Nephron (organoid): ENCODE measurements around the gene VWC2L.

ENCODE experiments used
- H3K27ac Mint-ChIP-seq, 3 experiments: 2 replicates each; pipeline ENCODE4 v1.8.0; 2020; ENCODE audit warnings: mixed read lengths in 3 of 3, mild to moderate bottlenecking in 2 of 3, moderate library complexity in 1 of 3
- H3K27me3 Mint-ChIP-seq: 2 replicates; pipeline ENCODE4 v1.8.0; 2021; ENCODE audit warnings: low read depth, mild to moderate bottlenecking, moderate library complexity, mixed read lengths
- H3K36me3 Mint-ChIP-seq: 2 replicates; pipeline ENCODE4 v1.8.0; 2020; ENCODE audit warnings: low read depth, mixed read lengths
- H3K4me1 Mint-ChIP-seq: 2 replicates; pipeline ENCODE4 v1.8.0; 2020; ENCODE audit warnings: mixed read lengths
- H3K4me3 Mint-ChIP-seq, 3 experiments: 2 replicates each; pipeline ENCODE4 v1.8.0; 2020; ENCODE audit warnings: mild to moderate bottlenecking in 3 of 3, mixed read lengths in 3 of 3, moderate library complexity in 2 of 3
- H3K9me3 Mint-ChIP-seq: 2 replicates; pipeline ENCODE4 v1.8.0; 2020; ENCODE audit warnings: mixed read lengths
- TF ChIP-seq, protein P1 (sequence below), 3 experiments: fragments of 200-600 bp; sonication (generic); IDR thresholded peaks; one replicate each; pipeline ENCODE4 v1.5.0; 2021; ENCODE audit warnings: antibody characterized with exemption in 3 of 3; ENCODE audit not compliant: unreplicated experiment in 3 of 3

The VWC2L gene

DNA sequence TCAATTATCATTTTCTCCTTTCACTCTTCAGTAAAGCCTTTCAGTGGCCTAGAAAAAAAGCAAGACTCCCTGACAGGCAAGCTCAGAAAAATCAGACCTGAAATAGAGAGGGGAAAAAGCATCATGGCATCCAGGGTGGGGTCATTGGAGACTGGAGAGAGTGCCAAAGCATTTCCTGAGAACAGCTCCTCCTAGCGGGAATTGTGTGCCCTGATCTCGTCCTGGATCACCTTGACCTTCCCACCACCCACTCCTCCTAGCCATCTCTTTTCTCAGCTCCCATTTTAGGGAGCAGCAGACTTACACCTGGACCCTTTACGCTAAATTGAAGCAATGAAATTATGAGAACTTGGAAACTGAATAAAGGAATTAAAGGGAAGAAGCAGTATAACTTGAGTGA, 176.6 kb downstream of the VWC2L start:
- Mint-ChIP-seq H3K9me3 (peaks cover 3% of the 10 kb centered on the region), H3K4me1 (no peaks in the 10 kb centered on the region)

GRCh38 chr2:214591366-214591765, 180.5 kb downstream of the VWC2L start:
- H3K4me1 Mint-ChIP-seq = peaks cover 6% of the 10 kb centered on the region
- H3K27ac Mint-ChIP-seq = no peak overlapping the region
- H3K4me3 Mint-ChIP-seq = no peak overlapping the region
- H3K9me3 Mint-ChIP-seq = peaks cover 3% of the 10 kb centered on the region
- H3K27me3 Mint-ChIP-seq = peaks cover 4% of the 10 kb centered on the region
- H3K36me3 Mint-ChIP-seq = no peaks in the 10 kb centered on the region
- TF ChIP-seq, protein P1, sequence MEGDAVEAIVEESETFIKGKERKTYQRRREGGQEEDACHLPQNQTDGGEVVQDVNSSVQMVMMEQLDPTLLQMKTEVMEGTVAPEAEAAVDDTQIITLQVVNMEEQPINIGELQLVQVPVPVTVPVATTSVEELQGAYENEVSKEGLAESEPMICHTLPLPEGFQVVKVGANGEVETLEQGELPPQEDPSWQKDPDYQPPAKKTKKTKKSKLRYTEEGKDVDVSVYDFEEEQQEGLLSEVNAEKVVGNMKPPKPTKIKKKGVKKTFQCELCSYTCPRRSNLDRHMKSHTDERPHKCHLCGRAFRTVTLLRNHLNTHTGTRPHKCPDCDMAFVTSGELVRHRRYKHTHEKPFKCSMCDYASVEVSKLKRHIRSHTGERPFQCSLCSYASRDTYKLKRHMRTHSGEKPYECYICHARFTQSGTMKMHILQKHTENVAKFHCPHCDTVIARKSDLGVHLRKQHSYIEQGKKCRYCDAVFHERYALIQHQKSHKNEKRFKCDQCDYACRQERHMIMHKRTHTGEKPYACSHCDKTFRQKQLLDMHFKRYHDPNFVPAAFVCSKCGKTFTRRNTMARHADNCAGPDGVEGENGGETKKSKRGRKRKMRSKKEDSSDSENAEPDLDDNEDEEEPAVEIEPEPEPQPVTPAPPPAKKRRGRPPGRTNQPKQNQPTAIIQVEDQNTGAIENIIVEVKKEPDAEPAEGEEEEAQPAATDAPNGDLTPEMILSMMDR (IDR thresholded peaks at IDR 0.05; ENCODE audit: unreplicated experiment in 3 of 3) = peak in 2 of 3 experiments; percentile 19 to 21

More for the DNA sequence above, 176.6 kb downstream of the VWC2L start:
- Mint-ChIP-seq H3K36me3 (no peaks in the 10 kb centered on the region), H3K27ac (no peak overlapping the region), H3K27me3 (peaks cover 4% of the 10 kb centered on the region), H3K4me3 (no peak overlapping the region)
- TF ChIP-seq, protein P1 (IDR thresholded peaks at IDR 0.05; ENCODE audit: unreplicated experiment in 3 of 3) = no peak

DNA sequence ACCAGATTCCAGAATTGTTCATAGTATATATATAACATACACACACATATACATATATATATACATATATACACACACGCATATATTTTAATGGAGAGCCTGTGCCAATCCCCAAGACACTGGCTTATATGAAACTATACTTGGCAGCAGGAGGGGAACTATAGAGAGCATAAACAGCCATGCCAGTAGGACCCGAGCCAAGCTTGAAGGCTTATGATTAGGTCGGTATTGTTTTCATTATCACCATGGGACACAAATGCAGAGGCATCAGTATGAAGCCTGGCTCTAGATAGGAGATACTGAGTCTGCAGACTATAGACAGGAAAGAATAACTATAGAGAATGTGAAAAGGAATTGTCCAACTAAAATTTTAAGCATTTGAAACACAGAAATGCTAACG, 181.2 kb downstream of the VWC2L start:
- Mint-ChIP-seq H3K27me3 (peaks cover 4% of the 10 kb centered on the region), H3K27ac (no peak overlapping the region), H3K36me3 (no peaks in the 10 kb centered on the region), H3K9me3 (peaks cover 3% of the 10 kb centered on the region), H3K4me3 (no peak overlapping the region), H3K4me1 (peaks cover 6% of the 10 kb centered on the region)
- TF ChIP-seq, protein P1 (IDR thresholded peaks at IDR 0.05; ENCODE audit: unreplicated experiment in 3 of 3) = no peak

DNA sequence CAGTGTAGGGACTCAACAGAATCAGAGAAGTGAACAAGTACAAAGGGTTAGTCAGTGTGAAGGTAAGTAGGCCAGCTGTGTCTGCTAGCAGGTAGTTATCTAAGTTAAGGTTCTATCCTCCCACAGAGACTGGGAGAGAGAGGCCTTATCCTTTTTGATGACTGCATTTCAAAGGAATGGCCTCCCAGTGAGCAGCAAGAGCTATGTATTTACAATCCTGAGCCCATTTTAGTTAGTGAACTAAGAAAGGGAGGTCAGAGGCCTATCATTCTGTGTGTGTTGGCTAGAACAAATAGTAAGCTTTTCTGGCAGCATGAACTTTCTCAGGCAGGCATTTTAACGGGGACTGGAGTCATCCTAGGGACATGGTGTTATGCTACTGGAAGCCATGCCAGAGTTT, 182.9 kb downstream of the VWC2L start:
- H3K27ac Mint-ChIP-seq = peak overlapping the region in 2 of 3 experiments; percentile 10 to 59
- TF ChIP-seq, protein P1 (IDR thresholded peaks at IDR 0.05; ENCODE audit: unreplicated experiment in 3 of 3) = no peak
- H3K36me3 Mint-ChIP-seq = no peaks in the 10 kb centered on the region
- no peaks in the 10 kb centered on the region for H3K27me3 Mint-ChIP-seq
- H3K4me3 Mint-ChIP-seq = no peak overlapping the region
- H3K9me3 Mint-ChIP-seq = peaks cover 3% of the 10 kb centered on the region
- H3K4me1 Mint-ChIP-seq = peaks cover 6% of the 10 kb centered on the region

DNA sequence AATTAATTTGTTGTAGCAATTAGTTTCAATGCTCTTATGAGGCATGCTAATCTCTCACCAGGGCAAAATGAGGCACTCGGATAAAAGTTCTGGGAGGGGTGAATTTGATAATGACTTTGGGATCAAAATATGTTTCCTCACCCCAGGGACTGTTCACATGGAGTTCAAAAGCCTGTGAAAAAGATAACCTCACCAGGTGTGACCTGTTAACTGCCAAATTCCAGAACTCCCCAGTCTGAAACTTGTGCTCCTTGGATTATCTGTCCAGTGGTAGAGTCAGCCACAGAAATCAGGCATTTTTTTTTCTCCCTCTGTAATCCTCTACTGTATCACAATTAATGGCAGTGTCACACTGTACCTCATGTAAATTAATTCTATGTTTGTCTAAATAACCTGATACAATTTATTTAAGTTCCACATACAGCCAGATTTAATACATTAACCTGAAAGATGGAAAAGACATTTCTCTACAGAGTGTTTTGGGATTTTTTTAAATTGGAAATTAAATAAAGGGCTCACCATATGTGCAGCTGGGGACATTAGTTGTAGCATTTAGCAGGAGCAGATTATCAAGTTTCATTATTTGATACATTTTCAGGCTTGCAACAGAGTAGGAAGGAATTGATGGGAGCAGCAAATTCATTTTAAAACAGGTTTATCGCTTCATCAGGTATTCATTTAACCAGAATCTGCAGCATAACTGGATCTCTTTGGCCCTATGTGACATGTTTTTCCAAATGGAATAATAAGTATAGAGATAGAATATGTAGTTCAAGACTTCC, 191.2 kb downstream of the VWC2L start:
- no peaks in the 10 kb centered on the region for H3K36me3 Mint-ChIP-seq
- TF ChIP-seq, protein P1 (IDR thresholded peaks at IDR 0.05; ENCODE audit: unreplicated experiment in 3 of 3) = no peak
- H3K4me3 Mint-ChIP-seq = no peak overlapping the region
- H3K4me1 Mint-ChIP-seq = no peaks in the 10 kb centered on the region
- H3K27me3 Mint-ChIP-seq = no peaks in the 10 kb centered on the region
- no peaks in the 10 kb centered on the region for H3K9me3 Mint-ChIP-seq
- H3K27ac Mint-ChIP-seq = no peak overlapping the region

- no peaks in the 10 kb centered on the region for H3K9me3 Mint-ChIP-seq
- no peaks in the 10 kb centered on the region for H3K36me3 Mint-ChIP-seq
- TF ChIP-seq, protein P1 (IDR thresholded peaks at IDR 0.05; ENCODE audit: unreplicated experiment in 3 of 3) = no peak
- H3K4me3 Mint-ChIP-seq = no peak overlapping the region
- H3K4me1 Mint-ChIP-seq = no peaks in the 10 kb centered on the region
- no peak overlapping the region for H3K27ac Mint-ChIP-seq
- no peaks in the 10 kb centered on the region for H3K27me3 Mint-ChIP-seq
These were observed 194.0 kb downstream of the VWC2L start for GRCh38 chr2:214604861-214605260.
